ENCODE data around the gene ADGRL1.
"Not testable (repeated sequence)": the region's sequence is repeated elsewhere in the genome, so short reads cannot be mapped to it uniquely, and the experiment has no call there.

- TF ChIP-seq, protein P1, sequence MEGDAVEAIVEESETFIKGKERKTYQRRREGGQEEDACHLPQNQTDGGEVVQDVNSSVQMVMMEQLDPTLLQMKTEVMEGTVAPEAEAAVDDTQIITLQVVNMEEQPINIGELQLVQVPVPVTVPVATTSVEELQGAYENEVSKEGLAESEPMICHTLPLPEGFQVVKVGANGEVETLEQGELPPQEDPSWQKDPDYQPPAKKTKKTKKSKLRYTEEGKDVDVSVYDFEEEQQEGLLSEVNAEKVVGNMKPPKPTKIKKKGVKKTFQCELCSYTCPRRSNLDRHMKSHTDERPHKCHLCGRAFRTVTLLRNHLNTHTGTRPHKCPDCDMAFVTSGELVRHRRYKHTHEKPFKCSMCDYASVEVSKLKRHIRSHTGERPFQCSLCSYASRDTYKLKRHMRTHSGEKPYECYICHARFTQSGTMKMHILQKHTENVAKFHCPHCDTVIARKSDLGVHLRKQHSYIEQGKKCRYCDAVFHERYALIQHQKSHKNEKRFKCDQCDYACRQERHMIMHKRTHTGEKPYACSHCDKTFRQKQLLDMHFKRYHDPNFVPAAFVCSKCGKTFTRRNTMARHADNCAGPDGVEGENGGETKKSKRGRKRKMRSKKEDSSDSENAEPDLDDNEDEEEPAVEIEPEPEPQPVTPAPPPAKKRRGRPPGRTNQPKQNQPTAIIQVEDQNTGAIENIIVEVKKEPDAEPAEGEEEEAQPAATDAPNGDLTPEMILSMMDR (IDR thresholded peaks at IDR 0.05) = not testable (repeated sequence)
- not testable (repeated sequence) for TF ChIP-seq POLR2A (IDR thresholded peaks at IDR 0.05)
Observed at GRCh38 chr19:14249012-14249754, 43.2 kb upstream of the ADGRL1 start.
